Ovary (tissue), 9 donors: ENCODE results near the gene SURF1. TPM values are rescaled to one million over a fixed set of nuclear protein-coding genes. Genes with fewer than 3 reads are reported as not detected.

ENCODE experiments used
- DNase-seq, 5 donors: peaks; one replicate each; pipeline ENCODE4 v3.0.0-alpha.2; 2019 to 2020
- H3K27ac ChIP-seq, 2 donors: fragments of 200-600 bp; one replicate each; pipeline versions ENCODE4 v1.5.1 to v1.8.0; 2019 to 2022
- H3K27me3 ChIP-seq: fragments of 200-600 bp; one replicate; pipeline ENCODE4 v1.8.0; 2022
- H3K36me3 ChIP-seq: fragments of 200-600 bp; sonication (generic); one replicate; pipeline ENCODE4 v1.5.1; 2019
- H3K4me1 ChIP-seq: one replicate; pipeline ENCODE4 v1.8.1; 2013; ENCODE audit warnings: mild to moderate bottlenecking, moderate library complexity; ENCODE audit not compliant: insufficient read depth
- H3K4me3 ChIP-seq: fragments of 200-600 bp; sonication (generic); one replicate; pipeline ENCODE4 v1.5.1; 2017
- H3K9me3 ChIP-seq, 2 donors: fragments of 200-600 bp in 1 of 2; sonication (generic) in 1 of 2; one replicate each; pipeline versions ENCODE4 v1.5.1 to v1.8.1; 2013 to 2019; ENCODE audit warnings: mild to moderate bottlenecking in 1 of 2, moderate library complexity in 1 of 2
- EP300 ChIP-seq: sonication (generic); formaldehyde crosslinking; IDR thresholded peaks from one replicate; pipeline ENCODE4 v1.6.1; 2017; ENCODE audit warnings: antibody characterized with exemption
- POLR2A ChIP-seq: fragments of 450-650 bp; IDR thresholded peaks from one replicate; pipeline ENCODE4 v1.6.1; 2017; ENCODE audit warnings: antibody characterized with exemption, mild to moderate bottlenecking, moderate library complexity
- WGBS, 3 donors: extraction: QIAGEN DNeasy Blood & Tissue Kit in 1 of 3; methylation state at CpG; one replicate each; pipeline versions ENCODE4 v1.1.5 to v1.1.7; 2013 to 2017; 5-methylcytosine and 5-hydroxymethylcytosine counted together
- intact Hi-C, 4 donors: fragments of 100-400 bp; cut with DNase I; formaldehyde crosslinking; loops; one replicate each; pipeline versions ENCODE4 v1.11.0 to v1.15.1; 2022 to 2023
- polyA plus RNA-seq, 2 donors: library from polyadenylated mRNA; stranded (reverse); fragments of 200-250 nt in 1 of 2; fragments of 350-450 nt in 1 of 2; fragmentation: Illumina TruSeq in 1 of 2; extraction: RNeasy Lipid Tissue Mini Kit (QIAGEN cat#74804) in 1 of 2; gene quantifications; one replicate each; pipeline ENCODE4 v1.2.3, GENCODE V29; 2013 to 2014
- total RNA-seq, 7 donors: library from RNA; depleted of rRNA in 2 of 7; stranded (reverse); fragments of >200 nt in 2 of 7; fragmentation: NEBNext Ultra II Directional in 3 of 7; extraction: Animal tissue kit (Norgen Biotek cat#: 25700) in 3 of 7; gene quantifications; one replicate each; pipeline versions ENCODE4 v1.1.0 to v1.2.4, GENCODE V29; 2016 to 2023
- TF ChIP-seq, protein P1 (sequence below), 3 donors: fragments of 450-650 bp in 2 of 3; fragments of 200-600 bp in 1 of 3; IDR thresholded peaks; one replicate each; pipeline versions ENCODE4 v1.5.1 to v1.8.0; 2016 to 2022; ENCODE audit warnings: antibody characterized with exemption in 3 of 3, mild to moderate bottlenecking in 1 of 3
- donor health status: DM: no; HTN: no; CAD: no; lungs with moderate emphysema.
- donor health status: DM: no; HTN: no; CAD: no.
- donor health status: Bipolar disorder and iron deficiency.
- donor health status: DM: yes; HTN: yes; CAD: no.
- donor health status: DM: no; HTN: no; CAD: no.
- donor health status: DM: yes; HTN: yes; CAD: no.

Gene SURF1
- total and polyA plus RNA-seq, 9 donors, result 23.5 to 51.3 (median 35.6) TPM

GRCh38 chr9:133371261-133371711 is 15.0 kb upstream of the SURF1 start:
- no peaks in the 10 kb centered on the region for H3K27me3 ChIP-seq
- intact Hi-C loops, result no loop called here
- TF ChIP-seq EP300 (no peak), POLR2A (no peak)
- TF ChIP-seq, protein P1, sequence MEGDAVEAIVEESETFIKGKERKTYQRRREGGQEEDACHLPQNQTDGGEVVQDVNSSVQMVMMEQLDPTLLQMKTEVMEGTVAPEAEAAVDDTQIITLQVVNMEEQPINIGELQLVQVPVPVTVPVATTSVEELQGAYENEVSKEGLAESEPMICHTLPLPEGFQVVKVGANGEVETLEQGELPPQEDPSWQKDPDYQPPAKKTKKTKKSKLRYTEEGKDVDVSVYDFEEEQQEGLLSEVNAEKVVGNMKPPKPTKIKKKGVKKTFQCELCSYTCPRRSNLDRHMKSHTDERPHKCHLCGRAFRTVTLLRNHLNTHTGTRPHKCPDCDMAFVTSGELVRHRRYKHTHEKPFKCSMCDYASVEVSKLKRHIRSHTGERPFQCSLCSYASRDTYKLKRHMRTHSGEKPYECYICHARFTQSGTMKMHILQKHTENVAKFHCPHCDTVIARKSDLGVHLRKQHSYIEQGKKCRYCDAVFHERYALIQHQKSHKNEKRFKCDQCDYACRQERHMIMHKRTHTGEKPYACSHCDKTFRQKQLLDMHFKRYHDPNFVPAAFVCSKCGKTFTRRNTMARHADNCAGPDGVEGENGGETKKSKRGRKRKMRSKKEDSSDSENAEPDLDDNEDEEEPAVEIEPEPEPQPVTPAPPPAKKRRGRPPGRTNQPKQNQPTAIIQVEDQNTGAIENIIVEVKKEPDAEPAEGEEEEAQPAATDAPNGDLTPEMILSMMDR (IDR thresholded peaks at IDR 0.05), result no peak
- H3K9me3 ChIP-seq, result no peaks in the 10 kb centered on the region
- no peaks in the 10 kb centered on the region for H3K36me3 ChIP-seq
- no peak overlapping the region for H3K27ac ChIP-seq
- peaks cover 11% of the 10 kb centered on the region for H3K4me1 ChIP-seq
- no peak overlapping the region for H3K4me3 ChIP-seq
- DNase-seq, result no peak
- WGBS, 3 donors, result 63 to 69% (median 68%) methylated on average over 12 of the region's 12 CpGs

DNA sequence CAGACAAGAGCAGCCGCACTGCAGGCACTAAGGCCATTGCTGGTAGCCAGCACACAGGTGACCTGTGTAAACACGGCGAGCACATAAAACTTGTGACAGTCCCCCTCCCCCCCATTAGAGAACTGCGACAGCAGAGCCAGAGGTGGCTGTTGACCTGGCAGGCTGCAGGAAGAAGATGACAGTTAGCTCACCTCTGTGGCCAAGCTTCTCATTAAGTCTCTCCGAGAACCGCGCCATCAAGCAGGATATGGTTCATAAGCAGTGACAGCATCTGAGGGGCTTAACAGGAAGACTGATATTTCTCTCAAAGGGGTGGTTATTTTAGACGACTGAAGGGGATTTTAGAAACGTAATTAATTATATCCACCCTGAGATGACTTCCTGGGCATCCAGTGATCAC is 14.4 kb upstream of the SURF1 start:
- intact Hi-C loops, result no loop called here
- H3K4me3 ChIP-seq, result no peak overlapping the region
- no peaks in the 10 kb centered on the region for H3K27me3 ChIP-seq
- no peak for DNase-seq
- no peak overlapping the region for H3K27ac ChIP-seq
- peaks cover 11% of the 10 kb centered on the region for H3K4me1 ChIP-seq
- TF ChIP-seq EP300, result no peak
- TF ChIP-seq, protein P1 (IDR thresholded peaks at IDR 0.05), result no peak
- TF ChIP-seq POLR2A, result no peak
- no peaks in the 10 kb centered on the region for H3K36me3 ChIP-seq
- no peaks in the 10 kb centered on the region for H3K9me3 ChIP-seq
- 67 to 75% (median 74%) methylated on average over 9 of the region's 9 CpGs for WGBS, 3 donors

DNA sequence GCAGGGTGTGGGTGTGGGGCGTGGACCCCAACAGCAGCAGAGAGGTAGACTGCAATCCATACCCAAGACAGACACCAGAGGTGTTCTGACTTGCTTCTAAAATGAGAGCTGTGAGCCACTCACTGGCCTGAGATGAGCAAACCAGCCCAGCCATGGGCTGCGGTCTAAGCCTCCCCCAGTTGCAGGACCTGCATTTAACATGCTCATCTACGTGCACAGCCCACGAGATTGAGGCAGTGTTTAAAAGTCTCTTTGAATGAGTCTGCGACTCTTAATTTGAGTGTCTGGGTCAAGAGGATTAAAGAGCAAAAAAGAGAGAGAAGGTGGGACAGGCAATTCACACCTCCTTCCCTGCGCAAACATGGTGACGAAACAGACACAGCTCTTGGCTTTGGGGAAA is 13.6 kb upstream of the SURF1 start:
- intact Hi-C loops, result no loop called here
- no peak for DNase-seq
- WGBS, 3 donors, result 77 to 80% (median 78%) methylated on average over 7 of the region's 7 CpGs

DNA sequence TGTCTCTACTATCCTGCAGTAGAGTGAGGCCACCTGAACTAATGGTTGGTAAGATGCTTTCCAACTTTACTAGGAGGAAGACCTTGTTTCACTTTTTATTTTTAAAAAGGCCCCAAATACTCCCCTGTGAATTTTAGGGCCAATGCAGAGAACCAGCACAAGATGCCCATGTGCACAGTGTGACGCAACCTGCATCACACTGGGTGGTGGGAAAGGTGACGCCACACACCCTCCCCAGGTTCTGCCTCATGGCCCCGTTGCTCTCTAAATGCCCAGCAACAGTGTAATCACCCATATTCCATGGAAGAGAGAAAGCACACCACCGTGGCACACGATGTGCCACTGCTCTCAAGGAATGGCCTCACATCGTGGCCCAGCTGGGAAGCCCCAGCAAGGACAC is 13.1 kb upstream of the SURF1 start:
- H3K4me1 ChIP-seq, result peaks cover 11% of the 10 kb centered on the region
- no peaks in the 10 kb centered on the region for H3K27me3 ChIP-seq
- H3K27ac ChIP-seq, result no peak overlapping the region
- WGBS, 3 donors, result 64 to 76% (median 70%) methylated on average over 6 of the region's 6 CpGs
- intact Hi-C loops, result no loop called here
- no peak overlapping the region for H3K4me3 ChIP-seq
- H3K36me3 ChIP-seq, result no peaks in the 10 kb centered on the region
- no peaks in the 10 kb centered on the region for H3K9me3 ChIP-seq
- TF ChIP-seq POLR2A (no peak), EP300 (no peak)
- TF ChIP-seq, protein P1 (IDR thresholded peaks at IDR 0.05), result no peak
- DNase-seq, result no peak

More for the DNA sequence above, 13.6 kb upstream of the SURF1 start:
- TF ChIP-seq, protein P1 (IDR thresholded peaks at IDR 0.05), result no peak
- Histone ChIP-seq H3K27me3 (no peaks in the 10 kb centered on the region), H3K36me3 (no peaks in the 10 kb centered on the region), H3K4me3 (no peak overlapping the region), H3K27ac (no peak overlapping the region), H3K9me3 (no peaks in the 10 kb centered on the region), H3K4me1 (peaks cover 11% of the 10 kb centered on the region)
